OCI-LY7 (cell line): ENCODE results near the gene IFT88. TPM values are rescaled to one million over a fixed set of nuclear protein-coding genes. Genes with fewer than 3 reads are reported as not detected.

Source experiments
- BruUV-seq: library from RNA; stranded (reverse); fragments of 400-500 nt; replicated peaks from 2 replicates; lab custom pipeline; 2021; lab: Mats Ljungman, UMichigan
- CTCF ChIA-PET: fragments of 300-600 bp; sonication (Branson Sonifier 250); formaldehyde crosslinking; loops from one replicate; lab custom pipeline; 2022; ENCODE audit warnings: antibody characterized with exemption; ENCODE audit not compliant: unreplicated experiment; lab: Charles Lee
- POLR2A ChIA-PET: fragments of 300-600 bp; sonication (Branson Sonifier 250); formaldehyde crosslinking; loops from one replicate; lab custom pipeline; 2022; ENCODE audit warnings: antibody characterized with exemption; lab: Charles Lee
- DNase-seq: peaks from one replicate; pipeline ENCODE4 v3.0.0-alpha.2; 2015; ENCODE audit warnings: low spot score
- H2AFZ ChIP-seq: fragments of 200-600 bp; sonication (generic), shearing (Covaris generic); 2 replicates; pipeline ENCODE4 v1.6.1; 2014; ENCODE audit warnings: mild to moderate bottlenecking, antibody characterized with exemption, low read length, moderate library complexity
- H3K27ac ChIP-seq: fragments of 200-600 bp; sonication (generic); 2 replicates; pipeline ENCODE4 v1.5.1; 2014; ENCODE audit warnings: mixed run types, low read depth, mild to moderate bottlenecking, moderate library complexity, low read length, inconsistent platforms; ENCODE audit not compliant: poor library complexity, severe bottlenecking
- H3K36me3 ChIP-seq: fragments of 200-600 bp; sonication (generic); 2 replicates; pipeline ENCODE4 v1.6.1; 2014; ENCODE audit warnings: mild to moderate bottlenecking, antibody characterized with exemption, low read length, moderate library complexity, mixed read lengths; ENCODE audit not compliant: insufficient read depth
- H3K4me1 ChIP-seq: fragments of 200-600 bp; sonication (generic); 2 replicates; pipeline ENCODE4 v1.5.1; 2014; ENCODE audit warnings: mild to moderate bottlenecking, low read length; ENCODE audit not compliant: insufficient read depth, poor library complexity, severe bottlenecking
- H3K4me2 ChIP-seq: fragments of 200-600 bp; sonication (generic); 2 replicates; pipeline ENCODE4 v1.6.1; 2014; ENCODE audit warnings: mild to moderate bottlenecking, low read length
- H3K4me3 ChIP-seq: fragments of 200-600 bp; sonication (generic); 2 replicates; pipeline ENCODE4 v1.5.1; 2014; ENCODE audit warnings: mild to moderate bottlenecking, low read depth, low read length; ENCODE audit not compliant: poor library complexity, severe bottlenecking
- H3K79me2 ChIP-seq: fragments of 200-600 bp; sonication (generic); 2 replicates; pipeline ENCODE4 v1.6.1; 2016; ENCODE audit warnings: low read depth, mild to moderate bottlenecking, low read length, moderate library complexity, mixed read lengths; ENCODE audit not compliant: insufficient read depth
- H3K9me2 ChIP-seq: fragments of 200-600 bp; sonication (generic); 2 replicates; pipeline ENCODE4 v1.6.1; 2016; ENCODE audit warnings: mild to moderate bottlenecking, low read length, mixed read lengths; ENCODE audit not compliant: insufficient read depth
- H3K9me3 ChIP-seq: fragments of 200-600 bp; sonication (generic); 2 replicates; pipeline ENCODE4 v1.6.1; 2014; ENCODE audit warnings: mild to moderate bottlenecking, mixed run types, low read length, mixed read lengths
- H4K20me1 ChIP-seq: fragments of 200-600 bp; sonication (generic); 2 replicates; pipeline ENCODE4 v1.6.1; 2014; ENCODE audit warnings: mild to moderate bottlenecking, antibody characterized with exemption, low read length, moderate library complexity, mixed read lengths; ENCODE audit not compliant: insufficient read depth
- CTCF ChIP-seq: fragments of 200-600 bp; sonication (generic); conservative IDR thresholded peaks from 2 replicates; pipeline ENCODE4 v1.5.1; 2014; ENCODE audit warnings: mild to moderate bottlenecking, antibody characterized with exemption, low read length, moderate library complexity, mixed read lengths
- EZH2phosphoT487 ChIP-seq: fragments of 200-600 bp; sonication (generic); IDR thresholded peaks from 2 replicates; pipeline ENCODE4 v1.6.1; 2018; ENCODE audit warnings: low read depth, borderline replicate concordance, mild to moderate bottlenecking, mixed run types, antibody characterized with exemption, low read length, moderate library complexity, mixed read lengths
- intact Hi-C: fragments of 100-400 bp; cut with micrococcal nuclease; formaldehyde crosslinking; loops from one replicate; pipeline ENCODE4 v1.10.0; 2022; ENCODE audit not compliant: unreplicated experiment
- total RNA-seq, 2 experiments: library from RNA; depleted of rRNA in 1 of 2; stranded (reverse); fragments of >200 nt in 1 of 2; shearing (Covaris generic) in 1 of 2; gene quantifications; 2 replicates each; pipeline ENCODE4 v1.2.3, GENCODE V29; 2014 to 2022

IFT88 gene
- total RNA-seq, 2 experiments from 2014 or later = 6.1 to 6.9 TPM

- H3K27ac ChIP-seq = no peak overlapping the region
- no peak overlapping the region for H3K4me3 ChIP-seq
- DNase-seq = no peak
- no peaks in the 10 kb centered on the region for H4K20me1 ChIP-seq
- H3K36me3 ChIP-seq = no peaks in the 10 kb centered on the region
- TF ChIP-seq EZH2phosphoT487 = no peak
- TF ChIP-seq CTCF = no peak
- H3K9me3 ChIP-seq = no peaks in the 10 kb centered on the region
- no peaks in the 10 kb centered on the region for H3K79me2 ChIP-seq
- ChIA-PET POLR2A (no interaction called here), CTCF (no interaction called here)
- intact Hi-C loops = loop anchor here (2.0 kb wide), 1 partner anchor 211 kb away; no protein-coding TSS in a partner anchor
- no TSS peak for BruUV-seq
- no peaks in the 10 kb centered on the region for H3K9me2 ChIP-seq
- H2AFZ ChIP-seq = no peak overlapping the region
- no peaks in the 10 kb centered on the region for H3K4me1 ChIP-seq
- H3K4me2 ChIP-seq = no peak overlapping the region
These were observed 146.8 kb downstream of the IFT88 start for GRCh38 chr13:20713751-20714150.

GRCh38 chr13:20714161-20714560 lies 147.2 kb downstream of the IFT88 start:
- intact Hi-C loops = no loop called here
- BruUV-seq = no TSS peak
- Histone ChIP-seq H3K9me3 (no peaks in the 10 kb centered on the region), H4K20me1 (no peaks in the 10 kb centered on the region), H3K27ac (no peak overlapping the region), H3K9me2 (no peaks in the 10 kb centered on the region), H3K36me3 (no peaks in the 10 kb centered on the region), H3K79me2 (no peaks in the 10 kb centered on the region), H3K4me2 (no peak overlapping the region), H3K4me1 (no peaks in the 10 kb centered on the region), H3K4me3 (no peak overlapping the region), H2AFZ (no peak overlapping the region)
- ChIA-PET POLR2A (no interaction called here), CTCF (no interaction called here)
- no peak for DNase-seq
- TF ChIP-seq EZH2phosphoT487 (no peak), CTCF (no peak)

- no peaks in the 10 kb centered on the region for H3K79me2 ChIP-seq
- BruUV-seq = no TSS peak
- ChIA-PET CTCF (no interaction called here), POLR2A (interaction anchor here (0.6 to 0.7 kb wide), 3 partner anchors 328 to 672 kb away, joined by 3 to 4 read pairs (median 3); no protein-coding TSS in a partner anchor)
- intact Hi-C loops = no loop called here
- no peak overlapping the region for H3K4me2 ChIP-seq
- no peaks in the 10 kb centered on the region for H4K20me1 ChIP-seq
- no peak overlapping the region for H3K4me3 ChIP-seq
- no peaks in the 10 kb centered on the region for H3K4me1 ChIP-seq
- H3K9me3 ChIP-seq = no peaks in the 10 kb centered on the region
- no peak overlapping the region for H2AFZ ChIP-seq
- H3K36me3 ChIP-seq = no peaks in the 10 kb centered on the region
- TF ChIP-seq CTCF (no peak), EZH2phosphoT487 (no peak)
- DNase-seq = no peak
- H3K9me2 ChIP-seq = no peaks in the 10 kb centered on the region
- H3K27ac ChIP-seq = no peak overlapping the region
These were observed 147.8 kb downstream of the IFT88 start for GRCh38 chr13:20714563-20715329.
